ENCODE measurements around the gene S100A9.

The S100A9 gene

GRCh38 chr1:153370146-153370545 lies 12.5 kb downstream of the S100A9 start:
- TF ChIP-seq, protein P1, sequence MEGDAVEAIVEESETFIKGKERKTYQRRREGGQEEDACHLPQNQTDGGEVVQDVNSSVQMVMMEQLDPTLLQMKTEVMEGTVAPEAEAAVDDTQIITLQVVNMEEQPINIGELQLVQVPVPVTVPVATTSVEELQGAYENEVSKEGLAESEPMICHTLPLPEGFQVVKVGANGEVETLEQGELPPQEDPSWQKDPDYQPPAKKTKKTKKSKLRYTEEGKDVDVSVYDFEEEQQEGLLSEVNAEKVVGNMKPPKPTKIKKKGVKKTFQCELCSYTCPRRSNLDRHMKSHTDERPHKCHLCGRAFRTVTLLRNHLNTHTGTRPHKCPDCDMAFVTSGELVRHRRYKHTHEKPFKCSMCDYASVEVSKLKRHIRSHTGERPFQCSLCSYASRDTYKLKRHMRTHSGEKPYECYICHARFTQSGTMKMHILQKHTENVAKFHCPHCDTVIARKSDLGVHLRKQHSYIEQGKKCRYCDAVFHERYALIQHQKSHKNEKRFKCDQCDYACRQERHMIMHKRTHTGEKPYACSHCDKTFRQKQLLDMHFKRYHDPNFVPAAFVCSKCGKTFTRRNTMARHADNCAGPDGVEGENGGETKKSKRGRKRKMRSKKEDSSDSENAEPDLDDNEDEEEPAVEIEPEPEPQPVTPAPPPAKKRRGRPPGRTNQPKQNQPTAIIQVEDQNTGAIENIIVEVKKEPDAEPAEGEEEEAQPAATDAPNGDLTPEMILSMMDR (IDR thresholded peaks at IDR 0.05): no peak
- Histone ChIP-seq H3K4me3 (ENCODE audit: low read depth in 1 of 2, low read length in 1 of 2) (no peak overlapping the region), H3K27me3 (no peaks in the 10 kb centered on the region)

GRCh38 chr1:153371231-153371630 lies 13.6 kb downstream of the S100A9 start:
- Histone ChIP-seq H3K9me3 (no peaks in the 10 kb centered on the region), H3K4me1 (ENCODE audit: control insufficient read depth in 1 of 2, insufficient read depth in 1 of 2, low read depth in 1 of 2, low read length in 1 of 2) (peaks cover 100% of the 10 kb centered on the region in 2 experiments), H3K27ac (peak overlapping the region; percentile 100), H3K36me3 (peaks cover 9% of the 10 kb centered on the region), H3K27me3 (no peaks in the 10 kb centered on the region), H3K4me3 (ENCODE audit: low read depth in 1 of 2, low read length in 1 of 2) (peak overlapping the region; percentile 19 to 65)
- TF ChIP-seq, protein P1 (IDR thresholded peaks at IDR 0.05): no peak

More at GRCh38 chr1:153370146-153370545, 12.5 kb downstream of the S100A9 start:
- Histone ChIP-seq H3K4me1 (ENCODE audit: control insufficient read depth in 1 of 2, insufficient read depth in 1 of 2, low read depth in 1 of 2, low read length in 1 of 2) (peaks cover 100% of the 10 kb centered on the region in 2 experiments), H3K27ac (peak overlapping the region; percentile 100), H3K9me3 (no peaks in the 10 kb centered on the region), H3K36me3 (peaks cover 9% of the 10 kb centered on the region)

DNA sequence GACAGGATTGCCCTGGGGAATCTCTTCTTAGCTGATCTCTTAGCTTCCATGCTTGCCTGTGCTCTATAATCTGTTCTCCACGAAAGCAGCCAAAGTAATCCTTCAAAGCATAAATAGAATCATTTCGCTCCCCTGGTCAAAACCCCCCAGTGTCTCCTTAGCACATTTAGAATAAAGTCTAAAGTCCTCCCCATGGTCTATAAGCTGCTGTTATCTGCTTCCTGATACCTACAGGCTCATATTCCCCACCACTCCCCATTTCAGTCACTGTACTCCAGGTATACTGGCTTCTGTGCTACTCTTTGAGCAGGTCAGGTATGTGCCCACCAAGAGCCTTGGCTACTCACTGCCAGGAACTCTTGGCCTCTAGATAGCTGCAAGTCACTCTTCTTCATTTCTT lies 14.9 kb downstream of the S100A9 start:
- Histone ChIP-seq H3K27me3 (no peaks in the 10 kb centered on the region), H3K27ac (peak overlapping the region; percentile 100), H3K4me3 (ENCODE audit: low read depth in 1 of 2, low read length in 1 of 2) (peak overlapping the region; percentile 36 to 65), H3K36me3 (peaks cover 9% of the 10 kb centered on the region), H3K4me1 (ENCODE audit: control insufficient read depth in 1 of 2, insufficient read depth in 1 of 2, low read depth in 1 of 2, low read length in 1 of 2) (peaks cover 100% of the 10 kb centered on the region in 2 experiments), H3K9me3 (no peaks in the 10 kb centered on the region)
- TF ChIP-seq, protein P1 (IDR thresholded peaks at IDR 0.05): no peak

- TF ChIP-seq, protein P1 (IDR thresholded peaks at IDR 0.05): no peak
- Histone ChIP-seq H3K4me1 (ENCODE audit: control insufficient read depth in 1 of 2, insufficient read depth in 1 of 2, low read depth in 1 of 2, low read length in 1 of 2) (peaks cover 100% of the 10 kb centered on the region in 2 experiments), H3K27ac (peak overlapping the region; percentile 100), H3K36me3 (peaks cover 9% of the 10 kb centered on the region), H3K4me3 (ENCODE audit: low read depth in 1 of 2, low read length in 1 of 2) (peak overlapping the region; percentile 65 to 75), H3K27me3 (no peaks in the 10 kb centered on the region), H3K9me3 (no peaks in the 10 kb centered on the region)
These were observed 16.4 kb downstream of the S100A9 start for GRCh38 chr1:153374071-153374470.

GRCh38 chr1:153375511-153375910 lies 17.9 kb downstream of the S100A9 start, which contains the start of gene S100A12:
S100A12 (minus strand) TSS chr1:153375621; CDS start chr1:153374592, 1,029 bp downstream.
- Histone ChIP-seq H3K4me3 (ENCODE audit: low read depth in 1 of 2, low read length in 1 of 2) (peak within 1 kb of the TSS; percentile 65 to 75), H3K4me1 (ENCODE audit: control insufficient read depth in 1 of 2, insufficient read depth in 1 of 2, low read depth in 1 of 2, low read length in 1 of 2) (peaks cover 92 to 94% of the 10 kb centered on the region in 2 experiments), H3K27ac (peak within 1 kb of the TSS; percentile 100), H3K27me3 (no peaks in the 10 kb centered on the region), H3K36me3 (peaks cover 9% of the 10 kb centered on the region), H3K9me3 (no peaks in the 10 kb centered on the region)
- TF ChIP-seq, protein P1 (IDR thresholded peaks at IDR 0.05): no peak
